Measurements from ENCODE around the gene PPIL4. TPM values are rescaled to one million over a fixed set of nuclear protein-coding genes. Genes with fewer than 3 reads are reported as not detected.

PPIL4 gene
- total and polyA plus RNA-seq, 10 of the 15 experiments (the other 5 are each of a cell fraction or from before 2014, with no cell fraction given), result 8.0 to 28.4 (median 24.3) TPM

DNA sequence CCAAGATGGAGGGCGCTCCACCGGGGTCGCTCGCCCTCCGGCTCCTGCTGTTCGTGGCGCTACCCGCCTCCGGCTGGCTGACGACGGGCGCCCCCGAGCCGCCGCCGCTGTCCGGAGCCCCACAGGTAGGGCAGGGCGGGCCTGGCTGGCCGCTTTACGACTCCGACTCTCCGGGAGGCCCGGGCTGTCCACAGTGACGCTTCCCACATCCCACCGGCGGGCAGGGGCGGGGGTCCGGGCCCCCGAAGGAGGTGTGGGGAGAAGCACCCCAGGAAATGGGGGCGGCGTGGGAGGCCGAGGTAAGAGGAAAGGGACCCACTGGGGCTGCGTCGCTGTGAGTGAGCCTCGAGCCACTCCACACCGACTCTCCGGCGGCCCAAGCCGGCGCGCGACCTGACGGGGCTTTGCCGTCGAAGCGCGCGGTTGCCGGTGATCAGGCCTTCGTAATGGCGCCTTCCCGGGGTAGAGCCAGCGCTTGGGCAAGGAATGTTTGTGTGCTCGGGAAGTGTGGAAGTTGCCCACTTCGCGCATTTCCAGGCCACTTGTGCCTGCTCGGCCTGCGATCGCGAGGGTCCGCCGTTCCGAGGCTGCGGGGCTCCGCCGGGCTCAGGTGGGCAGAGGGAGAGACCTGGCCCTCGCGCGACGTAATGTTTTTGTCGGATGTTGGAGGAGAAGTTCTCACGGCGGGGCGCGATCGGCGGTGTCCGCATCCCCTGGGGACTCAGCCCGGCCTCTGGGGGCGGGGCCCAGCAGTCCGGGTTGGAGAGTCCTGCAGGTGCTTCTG lies 20.8 kb upstream of the PPIL4 start (continued):
- TF ChIP-seq, protein P1, sequence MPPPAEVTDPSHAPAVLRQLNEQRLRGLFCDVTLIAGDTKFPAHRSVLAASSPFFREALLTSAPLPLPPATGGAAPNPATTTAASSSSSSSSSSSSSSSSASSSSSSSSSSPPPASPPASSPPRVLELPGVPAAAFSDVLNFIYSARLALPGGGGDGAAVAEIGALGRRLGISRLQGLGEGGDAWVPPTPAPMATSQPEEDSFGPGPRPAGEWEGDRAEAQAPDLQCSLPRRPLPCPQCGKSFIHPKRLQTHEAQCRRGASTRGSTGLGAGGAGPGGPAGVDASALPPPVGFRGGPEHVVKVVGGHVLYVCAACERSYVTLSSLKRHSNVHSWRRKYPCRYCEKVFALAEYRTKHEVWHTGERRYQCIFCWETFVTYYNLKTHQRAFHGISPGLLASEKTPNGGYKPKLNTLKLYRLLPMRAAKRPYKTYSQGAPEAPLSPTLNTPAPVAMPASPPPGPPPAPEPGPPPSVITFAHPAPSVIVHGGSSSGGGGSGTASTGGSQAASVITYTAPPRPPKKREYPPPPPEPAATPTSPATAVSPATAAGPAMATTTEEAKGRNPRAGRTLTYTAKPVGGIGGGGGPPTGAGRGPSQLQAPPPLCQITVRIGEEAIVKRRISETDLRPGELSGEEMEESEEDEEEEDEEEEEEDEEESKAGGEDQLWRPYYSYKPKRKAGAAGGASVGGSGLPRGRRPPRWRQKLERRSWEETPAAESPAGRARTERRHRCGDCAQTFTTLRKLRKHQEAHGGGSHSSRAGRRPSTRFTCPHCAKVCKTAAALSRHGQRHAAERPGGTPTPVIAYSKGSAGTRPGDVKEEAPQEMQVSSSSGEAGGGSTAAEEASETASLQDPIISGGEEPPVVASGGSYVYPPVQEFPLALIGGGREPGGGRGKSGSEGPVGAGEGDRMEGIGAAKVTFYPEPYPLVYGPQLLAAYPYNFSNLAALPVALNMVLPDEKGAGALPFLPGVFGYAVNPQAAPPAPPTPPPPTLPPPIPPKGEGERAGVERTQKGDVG (CRISPR knock-in tag; IDR thresholded peaks at IDR 0.05), result no peak
- TF ChIP-seq, protein P2, sequence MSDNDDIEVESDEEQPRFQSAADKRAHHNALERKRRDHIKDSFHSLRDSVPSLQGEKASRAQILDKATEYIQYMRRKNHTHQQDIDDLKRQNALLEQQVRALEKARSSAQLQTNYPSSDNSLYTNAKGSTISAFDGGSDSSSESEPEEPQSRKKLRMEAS (IDR thresholded peaks at IDR 0.05; ENCODE audit: low read depth, low read length), result no peak
- TF ChIP-seq ASH2L (IDR thresholded peaks at IDR 0.05; ENCODE audit: borderline replicate concordance, low read depth) (peak; percentile 40; the same call in 1 of the 2 replicates), MEF2B (IDR thresholded peaks at IDR 0.05; ENCODE audit: partially characterized antibody, poor library complexity, severe bottlenecking) (peak; percentile 90), YY1 (IDR thresholded peaks at IDR 0.05; ENCODE audit: low read depth, low read length) (peak; percentile 94), CHD1 (IDR thresholded peaks at IDR 0.05; ENCODE audit: low read depth, low read length) (no peak), SMARCA5 (IDR thresholded peaks at IDR 0.05) (0 out of 2 replicates have a peak, but pooled peaks have one; percentile 34), IKZF1 (conservative IDR thresholded peaks at IDR 0.05) (peak; percentile 77), MLLT1 (IDR thresholded peaks at IDR 0.05) (0 out of 2 replicates have a peak, but pooled peaks have one; percentile 19), NFIC (IDR thresholded peaks at IDR 0.05; ENCODE audit: low read depth, low read length) (no peak), NR2C1 (IDR thresholded peaks at IDR 0.05) (0 out of 2 replicates have a peak, but pooled peaks have one; percentile 29), NBN (IDR thresholded peaks at IDR 0.05) (peak; percentile 15; the same call in 1 of the 2 replicates), TAF1 (IDR thresholded peaks at IDR 0.05; ENCODE audit: borderline replicate concordance, low read depth, low read length) (peak; percentile 57; the same call in 1 of the 2 replicates)
- TF ChIP-seq, protein P3, sequence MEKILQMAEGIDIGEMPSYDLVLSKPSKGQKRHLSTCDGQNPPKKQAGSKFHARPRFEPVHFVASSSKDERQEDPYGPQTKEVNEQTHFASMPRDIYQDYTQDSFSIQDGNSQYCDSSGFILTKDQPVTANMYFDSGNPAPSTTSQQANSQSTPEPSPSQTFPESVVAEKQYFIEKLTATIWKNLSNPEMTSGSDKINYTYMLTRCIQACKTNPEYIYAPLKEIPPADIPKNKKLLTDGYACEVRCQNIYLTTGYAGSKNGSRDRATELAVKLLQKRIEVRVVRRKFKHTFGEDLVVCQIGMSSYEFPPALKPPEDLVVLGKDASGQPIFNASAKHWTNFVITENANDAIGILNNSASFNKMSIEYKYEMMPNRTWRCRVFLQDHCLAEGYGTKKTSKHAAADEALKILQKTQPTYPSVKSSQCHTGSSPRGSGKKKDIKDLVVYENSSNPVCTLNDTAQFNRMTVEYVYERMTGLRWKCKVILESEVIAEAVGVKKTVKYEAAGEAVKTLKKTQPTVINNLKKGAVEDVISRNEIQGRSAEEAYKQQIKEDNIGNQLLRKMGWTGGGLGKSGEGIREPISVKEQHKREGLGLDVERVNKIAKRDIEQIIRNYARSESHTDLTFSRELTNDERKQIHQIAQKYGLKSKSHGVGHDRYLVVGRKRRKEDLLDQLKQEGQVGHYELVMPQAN (conservative IDR thresholded peaks at IDR 0.05), result peak; percentile 65
- TF ChIP-seq, protein P4, sequence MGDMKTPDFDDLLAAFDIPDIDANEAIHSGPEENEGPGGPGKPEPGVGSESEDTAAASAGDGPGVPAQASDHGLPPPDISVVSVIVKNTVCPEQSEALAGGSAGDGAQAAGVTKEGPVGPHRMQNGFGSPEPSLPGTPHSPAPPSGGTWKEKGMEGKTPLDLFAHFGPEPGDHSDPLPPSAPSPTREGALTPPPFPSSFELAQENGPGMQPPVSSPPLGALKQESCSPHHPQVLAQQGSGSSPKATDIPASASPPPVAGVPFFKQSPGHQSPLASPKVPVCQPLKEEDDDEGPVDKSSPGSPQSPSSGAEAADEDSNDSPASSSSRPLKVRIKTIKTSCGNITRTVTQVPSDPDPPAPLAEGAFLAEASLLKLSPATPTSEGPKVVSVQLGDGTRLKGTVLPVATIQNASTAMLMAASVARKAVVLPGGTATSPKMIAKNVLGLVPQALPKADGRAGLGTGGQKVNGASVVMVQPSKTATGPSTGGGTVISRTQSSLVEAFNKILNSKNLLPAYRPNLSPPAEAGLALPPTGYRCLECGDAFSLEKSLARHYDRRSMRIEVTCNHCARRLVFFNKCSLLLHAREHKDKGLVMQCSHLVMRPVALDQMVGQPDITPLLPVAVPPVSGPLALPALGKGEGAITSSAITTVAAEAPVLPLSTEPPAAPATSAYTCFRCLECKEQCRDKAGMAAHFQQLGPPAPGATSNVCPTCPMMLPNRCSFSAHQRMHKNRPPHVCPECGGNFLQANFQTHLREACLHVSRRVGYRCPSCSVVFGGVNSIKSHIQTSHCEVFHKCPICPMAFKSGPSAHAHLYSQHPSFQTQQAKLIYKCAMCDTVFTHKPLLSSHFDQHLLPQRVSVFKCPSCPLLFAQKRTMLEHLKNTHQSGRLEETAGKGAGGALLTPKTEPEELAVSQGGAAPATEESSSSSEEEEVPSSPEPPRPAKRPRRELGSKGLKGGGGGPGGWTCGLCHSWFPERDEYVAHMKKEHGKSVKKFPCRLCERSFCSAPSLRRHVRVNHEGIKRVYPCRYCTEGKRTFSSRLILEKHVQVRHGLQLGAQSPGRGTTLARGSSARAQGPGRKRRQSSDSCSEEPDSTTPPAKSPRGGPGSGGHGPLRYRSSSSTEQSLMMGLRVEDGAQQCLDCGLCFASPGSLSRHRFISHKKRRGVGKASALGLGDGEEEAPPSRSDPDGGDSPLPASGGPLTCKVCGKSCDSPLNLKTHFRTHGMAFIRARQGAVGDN (IDR thresholded peaks at IDR 0.05), result peak; percentile 23; the same call in 1 of the 2 replicates
